Mesendoderm (in vitro differentiated cells): Measurements from ENCODE around the gene HS1BP3.

Source experiments
- DNase-seq: peaks from one replicate; pipeline ENCODE4 v3.0.0; 2013
- H2AK5ac ChIP-seq: 2 replicates; pipeline ENCODE4 v1.6.1; 2013; ENCODE audit warnings: low read length, inconsistent platforms
- H2BK120ac ChIP-seq: 2 replicates; pipeline ENCODE4 v1.6.1; 2013; ENCODE audit warnings: low read depth, mild to moderate bottlenecking, low read length, moderate library complexity, mixed read lengths
- H2BK15ac ChIP-seq: replicated peaks from 2 replicates; pipeline ENCODE4 v1.6.1; 2013; ENCODE audit warnings: low read depth, mild to moderate bottlenecking, moderate library complexity
- H2BK5ac ChIP-seq: 2 replicates; pipeline ENCODE4 v1.6.1; 2013; ENCODE audit warnings: low read length, inconsistent platforms
- H3K18ac ChIP-seq: 2 replicates; pipeline ENCODE4 v1.6.1; 2013; ENCODE audit warnings: mild to moderate bottlenecking, low read length, mixed read lengths
- H3K23ac ChIP-seq: one replicate; pipeline ENCODE4 v1.6.1; 2013; ENCODE audit warnings: low read length
- H3K27ac ChIP-seq: 2 replicates; pipeline ENCODE4 v1.5.1; 2013; ENCODE audit warnings: low read depth, mild to moderate bottlenecking, inconsistent platforms, low read length, moderate library complexity
- H3K27me3 ChIP-seq: 2 replicates; pipeline ENCODE4 v1.6.1; 2013; ENCODE audit warnings: low read length, control low read depth, mild to moderate bottlenecking, inconsistent platforms; ENCODE audit not compliant: insufficient read depth, poor library complexity
- H3K36me3 ChIP-seq: 2 replicates; pipeline ENCODE4 v1.6.1; 2013; ENCODE audit warnings: low read length, inconsistent platforms; ENCODE audit not compliant: control insufficient read depth, insufficient read depth
- H3K4ac ChIP-seq: one replicate; pipeline ENCODE4 v1.6.1; 2013; ENCODE audit warnings: low read depth, mild to moderate bottlenecking, low read length, moderate library complexity
- H3K4me1 ChIP-seq: 2 replicates; pipeline ENCODE4 v1.6.1; 2013; ENCODE audit warnings: low read depth, low read length, inconsistent platforms; ENCODE audit not compliant: control insufficient read depth
- H3K4me2 ChIP-seq: 2 replicates; pipeline ENCODE4 v1.6.1; 2013; ENCODE audit warnings: low read length
- H3K4me3 ChIP-seq: 2 replicates; pipeline ENCODE4 v1.5.1; 2013; ENCODE audit warnings: mild to moderate bottlenecking, low read length
- H3K56ac ChIP-seq: one replicate; pipeline ENCODE4 v1.6.1; 2013; ENCODE audit warnings: low read length
- H3K79me1 ChIP-seq: 2 replicates; pipeline ENCODE4 v1.6.1; 2013; ENCODE audit warnings: low read length, inconsistent platforms
- H3K79me2 ChIP-seq: 2 replicates; pipeline ENCODE4 v1.6.1; 2013; ENCODE audit warnings: mild to moderate bottlenecking, low read length; ENCODE audit not compliant: control insufficient read depth, insufficient read depth
- H3K9ac ChIP-seq: 2 replicates; pipeline ENCODE4 v1.6.1; 2013; ENCODE audit warnings: low read length, inconsistent platforms
- H4K5ac ChIP-seq: one replicate; pipeline ENCODE4 v1.6.1; 2013; ENCODE audit warnings: low read length
- H4K8ac ChIP-seq: one replicate; pipeline ENCODE4 v1.6.1; 2013; ENCODE audit warnings: low read depth, mild to moderate bottlenecking, control low read depth, low read length, moderate library complexity
- whole genome bisulfite sequencing: extraction: QIAGEN DNeasy Blood & Tissue Kit; methylation state at CpG from one replicate; pipeline ENCODE4 v1.1.7; 2013; ENCODE audit warnings: low lambda C conversion rate, missing lambda C conversion rate; ENCODE audit not compliant: insufficient coverage; ENCODE audit errors: extremely low coverage; 5-methylcytosine and 5-hydroxymethylcytosine counted together

Gene HS1BP3

GRCh38 chr2:20629181-20629580 is 21.7 kb downstream of the HS1BP3 start:
- H3K4me2 ChIP-seq = no peak overlapping the region
- H2BK5ac ChIP-seq = no peak overlapping the region
- no peak overlapping the region for H4K5ac ChIP-seq
- H2BK15ac ChIP-seq = no peak overlapping the region
- no peak overlapping the region for H2BK120ac ChIP-seq
- H3K27ac ChIP-seq = no peak overlapping the region
- H3K4me3 ChIP-seq = no peak overlapping the region
- no peaks in the 10 kb centered on the region for H3K79me2 ChIP-seq
- H3K79me1 ChIP-seq = no peaks in the 10 kb centered on the region
- no peaks in the 10 kb centered on the region for H3K36me3 ChIP-seq
- DNase-seq = no peak
- H3K4me1 ChIP-seq = no peaks in the 10 kb centered on the region
- WGBS = no CpG with 5 or more reads among the region's 6 CpGs
- no peak overlapping the region for H3K23ac ChIP-seq
- no peak overlapping the region for H2AK5ac ChIP-seq
- H3K9ac ChIP-seq = no peak overlapping the region
- no peak overlapping the region for H3K4ac ChIP-seq
- H4K8ac ChIP-seq = no peak overlapping the region
- H3K18ac ChIP-seq = no peak overlapping the region
- no peak overlapping the region for H3K56ac ChIP-seq
- H3K27me3 ChIP-seq = no peaks in the 10 kb centered on the region

GRCh38 chr2:20627712-20628380 is 23.1 kb downstream of the HS1BP3 start:
- no CpG with 5 or more reads among the region's 16 CpGs for WGBS
- H3K4me2 ChIP-seq = no peak overlapping the region
- no peak for DNase-seq

GRCh38 chr2:20626698-20627513 is 24.0 kb downstream of the HS1BP3 start:
- Histone ChIP-seq H4K5ac (no peak overlapping the region), H3K36me3 (no peaks in the 10 kb centered on the region), H3K9ac (no peak overlapping the region), H3K79me1 (no peaks in the 10 kb centered on the region), H2BK120ac (no peak overlapping the region), H3K27ac (no peak overlapping the region), H2BK15ac (no peak overlapping the region), H3K4me1 (no peaks in the 10 kb centered on the region), H3K4me3 (no peak overlapping the region), H3K56ac (no peak overlapping the region), H3K79me2 (no peaks in the 10 kb centered on the region), H3K23ac (no peak overlapping the region), H3K27me3 (no peaks in the 10 kb centered on the region), H3K4me2 (no peak overlapping the region), H4K8ac (no peak overlapping the region), H2AK5ac (no peak overlapping the region), H2BK5ac (no peak overlapping the region), H3K18ac (no peak overlapping the region), H3K4ac (no peak overlapping the region)
- no CpG with 5 or more reads among the region's 20 CpGs for whole genome bisulfite sequencing
- no peak for DNase-seq

More at GRCh38 chr2:20627712-20628380, 23.1 kb downstream of the HS1BP3 start:
- Histone ChIP-seq H2AK5ac (no peak overlapping the region), H3K56ac (no peak overlapping the region), H3K23ac (no peak overlapping the region), H3K4ac (no peak overlapping the region), H4K8ac (no peak overlapping the region), H3K79me2 (no peaks in the 10 kb centered on the region), H2BK5ac (no peak overlapping the region), H3K27me3 (no peaks in the 10 kb centered on the region), H2BK15ac (no peak overlapping the region), H2BK120ac (no peak overlapping the region), H3K79me1 (no peaks in the 10 kb centered on the region), H3K27ac (no peak overlapping the region), H3K18ac (no peak overlapping the region), H3K36me3 (no peaks in the 10 kb centered on the region), H4K5ac (no peak overlapping the region), H3K9ac (no peak overlapping the region), H3K4me1 (no peaks in the 10 kb centered on the region), H3K4me3 (no peak overlapping the region)

- Histone ChIP-seq H2BK15ac (no peak overlapping the region), H3K4me2 (no peak overlapping the region), H3K4me1 (no peaks in the 10 kb centered on the region), H3K9ac (no peak overlapping the region), H3K18ac (no peak overlapping the region), H3K23ac (no peak overlapping the region), H4K5ac (no peak overlapping the region), H3K27ac (no peak overlapping the region), H2AK5ac (no peak overlapping the region), H3K4me3 (no peak overlapping the region), H3K27me3 (no peaks in the 10 kb centered on the region), H3K4ac (no peak overlapping the region), H4K8ac (no peak overlapping the region), H3K36me3 (no peaks in the 10 kb centered on the region), H3K56ac (no peak overlapping the region), H2BK5ac (no peak overlapping the region), H3K79me2 (no peaks in the 10 kb centered on the region), H2BK120ac (no peak overlapping the region), H3K79me1 (no peaks in the 10 kb centered on the region)
- WGBS = no CpG with 5 or more reads among the region's 2 CpGs
- no peak for DNase-seq
Observed at GRCh38 chr2:20626392-20626697, 24.6 kb downstream of the HS1BP3 start.

- no peak overlapping the region for H2AK5ac ChIP-seq
- no peaks in the 10 kb centered on the region for H3K79me2 ChIP-seq
- no CpG with 5 or more reads among the region's 19 CpGs for WGBS
- H3K4me2 ChIP-seq = no peak overlapping the region
- H3K27me3 ChIP-seq = no peaks in the 10 kb centered on the region
- H3K56ac ChIP-seq = peak overlapping the region; percentile 25
- H3K27ac ChIP-seq = no peak overlapping the region
- H2BK5ac ChIP-seq = no peak overlapping the region
- no peaks in the 10 kb centered on the region for H3K79me1 ChIP-seq
- H3K4me3 ChIP-seq = no peak overlapping the region
- DNase-seq = no peak
- H2BK120ac ChIP-seq = no peak overlapping the region
- H3K18ac ChIP-seq = no peak overlapping the region
- no peak overlapping the region for H3K23ac ChIP-seq
- no peaks in the 10 kb centered on the region for H3K36me3 ChIP-seq
- H3K4ac ChIP-seq = no peak overlapping the region
- no peaks in the 10 kb centered on the region for H3K4me1 ChIP-seq
- no peak overlapping the region for H4K5ac ChIP-seq
- no peak overlapping the region for H2BK15ac ChIP-seq
- H3K9ac ChIP-seq = no peak overlapping the region
- H4K8ac ChIP-seq = no peak overlapping the region
Observed at GRCh38 chr2:20625491-20626391, 25.2 kb downstream of the HS1BP3 start.
